ENCODE results near the gene LNPK.

The LNPK gene

GRCh38 chr2:176024083-176024482 is 22.0 kb upstream of the LNPK start:
- Histone ChIP-seq H3K4me3 (ENCODE audit: low read depth in 1 of 2, low read length in 2 of 2) (no peak overlapping the region), H4K20me1 (ENCODE audit: insufficient read depth, low read length) (no peaks in the 10 kb centered on the region), H3K27ac (ENCODE audit: low read length) (no peak overlapping the region), H3K27me3 (ENCODE audit: insufficient read depth, low read length, poor library complexity) (peaks cover 9% of the 10 kb centered on the region), H3K36me3 (ENCODE audit: insufficient read depth, low read length) (no peaks in the 10 kb centered on the region), H3K79me2 (ENCODE audit: insufficient read depth, low read length) (no peaks in the 10 kb centered on the region), H3K9me3 (ENCODE audit: insufficient read depth, low read length, severe bottlenecking) (no peaks in the 10 kb centered on the region), H3K9ac (ENCODE audit: low read depth, low read length) (no peak overlapping the region), H3K4me1 (ENCODE audit: insufficient read depth, low read length) (no peaks in the 10 kb centered on the region), H3K4me2 (ENCODE audit: insufficient read depth, low read length) (no peak overlapping the region), H2AFZ (ENCODE audit: low read depth, low read length) (no peak overlapping the region)
- ATAC-seq (ENCODE audit: insufficient read depth, low read depth): no peak
- TF ChIP-seq CTCF (IDR thresholded peaks at IDR 0.05; ENCODE audit: borderline replicate concordance, extremely low read depth, low read length, poor library complexity, severe bottlenecking) (no peak), EZH2 (IDR thresholded peaks at IDR 0.05; ENCODE audit: borderline replicate concordance, low read depth, low read length, severe bottlenecking) (no peak)
- no peak for DNase-seq

DNA sequence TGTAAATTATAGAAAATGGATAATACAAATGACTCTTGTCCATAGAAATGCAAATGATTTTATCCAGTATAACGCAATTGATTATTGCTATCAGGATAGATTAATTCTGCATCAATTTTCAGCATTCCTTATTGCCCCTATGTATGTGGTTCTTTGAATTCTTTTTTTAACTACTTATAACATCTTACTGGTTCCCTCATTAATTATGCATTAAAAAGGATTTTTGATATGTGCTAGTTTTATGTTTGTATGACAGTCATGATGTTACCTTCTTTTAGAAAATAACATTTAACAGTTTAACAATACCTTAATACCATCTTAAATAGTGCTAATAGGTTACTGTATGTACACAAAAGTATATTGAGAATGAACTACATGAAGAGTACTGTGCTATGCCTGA is 20.0 kb upstream of the LNPK start:
- Histone ChIP-seq H3K9me3 (ENCODE audit: insufficient read depth, low read length, severe bottlenecking) (no peaks in the 10 kb centered on the region), H3K79me2 (ENCODE audit: insufficient read depth, low read length) (no peaks in the 10 kb centered on the region), H3K27me3 (ENCODE audit: insufficient read depth, low read length, poor library complexity) (peaks cover 9% of the 10 kb centered on the region), H3K4me2 (ENCODE audit: insufficient read depth, low read length) (no peak overlapping the region), H4K20me1 (ENCODE audit: insufficient read depth, low read length) (no peaks in the 10 kb centered on the region), H3K36me3 (ENCODE audit: insufficient read depth, low read length) (no peaks in the 10 kb centered on the region), H3K4me1 (ENCODE audit: insufficient read depth, low read length) (no peaks in the 10 kb centered on the region), H2AFZ (ENCODE audit: low read depth, low read length) (no peak overlapping the region), H3K4me3 (ENCODE audit: low read depth in 1 of 2, low read length in 2 of 2) (no peak overlapping the region), H3K9ac (ENCODE audit: low read depth, low read length) (no peak overlapping the region), H3K27ac (ENCODE audit: low read length) (no peak overlapping the region)
- ATAC-seq (ENCODE audit: insufficient read depth, low read depth) (no peak), DNase-seq (no peak)
- no peak for TF ChIP-seq CTCF (IDR thresholded peaks at IDR 0.05; ENCODE audit: borderline replicate concordance, extremely low read depth, low read length, poor library complexity, severe bottlenecking)
- no peak for TF ChIP-seq EZH2 (IDR thresholded peaks at IDR 0.05; ENCODE audit: borderline replicate concordance, low read depth, low read length, severe bottlenecking)

DNA sequence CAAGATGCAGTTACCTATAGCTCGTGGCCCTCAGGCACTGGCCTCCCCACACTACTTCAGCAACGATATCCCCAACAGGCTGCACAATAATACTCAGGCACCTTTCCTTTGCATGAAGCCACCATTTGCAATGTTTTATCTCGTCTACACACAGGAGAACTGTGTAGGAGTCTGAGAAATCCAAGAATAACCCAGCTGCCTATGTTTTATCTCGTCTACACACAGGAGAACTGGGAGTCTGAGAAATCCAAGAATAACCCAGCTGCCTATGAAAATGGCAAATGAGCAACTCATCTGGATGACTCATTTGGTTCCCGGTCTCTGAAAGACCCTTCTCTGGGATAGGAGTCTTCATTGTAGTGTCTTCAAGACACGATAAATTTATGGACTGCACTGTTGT is 18.3 kb upstream of the LNPK start:
- no peak overlapping the region for H3K27ac ChIP-seq (ENCODE audit: low read length)
- peaks cover 5% of the 10 kb centered on the region for H3K27me3 ChIP-seq (ENCODE audit: insufficient read depth, low read length, poor library complexity)
- DNase-seq (no peak), ATAC-seq (ENCODE audit: insufficient read depth, low read depth) (no peak)
- no peaks in the 10 kb centered on the region for H4K20me1 ChIP-seq (ENCODE audit: insufficient read depth, low read length)
- no peak overlapping the region for H2AFZ ChIP-seq (ENCODE audit: low read depth, low read length)
- no peaks in the 10 kb centered on the region for H3K9me3 ChIP-seq (ENCODE audit: insufficient read depth, low read length, severe bottlenecking)
- H3K4me3 ChIP-seq (ENCODE audit: low read depth in 1 of 2, low read length in 2 of 2): no peak overlapping the region
- no peak overlapping the region for H3K9ac ChIP-seq (ENCODE audit: low read depth, low read length)
- no peaks in the 10 kb centered on the region for H3K4me1 ChIP-seq (ENCODE audit: insufficient read depth, low read length)
- no peaks in the 10 kb centered on the region for H3K79me2 ChIP-seq (ENCODE audit: insufficient read depth, low read length)
- no peak for TF ChIP-seq EZH2 (IDR thresholded peaks at IDR 0.05; ENCODE audit: borderline replicate concordance, low read depth, low read length, severe bottlenecking)
- no peak overlapping the region for H3K4me2 ChIP-seq (ENCODE audit: insufficient read depth, low read length)
- H3K36me3 ChIP-seq (ENCODE audit: insufficient read depth, low read length): no peaks in the 10 kb centered on the region

DNA sequence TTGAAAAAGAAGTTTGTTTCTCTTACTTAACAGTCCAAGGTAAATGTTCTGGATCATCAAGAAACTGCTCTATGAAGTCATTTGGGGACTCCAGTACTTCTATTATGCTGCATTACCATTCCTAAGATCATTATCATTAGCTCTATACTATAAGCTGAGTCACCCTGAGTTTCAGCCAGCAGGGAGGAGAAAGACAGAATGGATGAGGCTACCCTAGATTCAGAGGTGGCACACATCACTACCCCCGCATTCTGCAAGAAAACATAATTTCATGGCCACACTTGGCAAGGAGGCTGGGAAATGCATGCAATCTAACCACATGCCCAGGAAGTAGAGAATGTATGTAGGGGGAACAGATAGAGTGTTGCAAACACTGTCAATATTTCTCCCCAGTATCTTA is 16.6 kb upstream of the LNPK start:
- TF ChIP-seq EZH2 (IDR thresholded peaks at IDR 0.05; ENCODE audit: borderline replicate concordance, low read depth, low read length, severe bottlenecking) (no peak), CTCF (IDR thresholded peaks at IDR 0.05; ENCODE audit: borderline replicate concordance, extremely low read depth, low read length, poor library complexity, severe bottlenecking) (no peak)
- ATAC-seq (ENCODE audit: insufficient read depth, low read depth) (no peak; the same call in 2 of the 3 replicates), DNase-seq (no peak)
- no peaks in the 10 kb centered on the region for H3K36me3 ChIP-seq (ENCODE audit: insufficient read depth, low read length)
- no peak overlapping the region for H2AFZ ChIP-seq (ENCODE audit: low read depth, low read length)
- H3K27me3 ChIP-seq (ENCODE audit: insufficient read depth, low read length, poor library complexity): peaks cover 2% of the 10 kb centered on the region
- H3K4me3 ChIP-seq (ENCODE audit: low read depth in 1 of 2, low read length in 2 of 2): no peak overlapping the region
- no peaks in the 10 kb centered on the region for H4K20me1 ChIP-seq (ENCODE audit: insufficient read depth, low read length)
- no peak overlapping the region for H3K9ac ChIP-seq (ENCODE audit: low read depth, low read length)
- no peaks in the 10 kb centered on the region for H3K79me2 ChIP-seq (ENCODE audit: insufficient read depth, low read length)
- no peaks in the 10 kb centered on the region for H3K4me1 ChIP-seq (ENCODE audit: insufficient read depth, low read length)
- H3K4me2 ChIP-seq (ENCODE audit: insufficient read depth, low read length): no peak overlapping the region
- no peak overlapping the region for H3K27ac ChIP-seq (ENCODE audit: low read length)
- H3K9me3 ChIP-seq (ENCODE audit: insufficient read depth, low read length, severe bottlenecking): no peaks in the 10 kb centered on the region

All from DND-41 (cell line).